ENCODE measurements around the gene FCGR3A.

FCGR3A gene

GRCh38 chr1:161499099-161500039, 50.2 kb downstream of the FCGR3A start:
- no peak for DNase-seq

GRCh38 chr1:161498646-161499045, 51.0 kb downstream of the FCGR3A start:
- no peak for DNase-seq

- no peak for DNase-seq
Measured at GRCh38 chr1:161497961-161498360, 51.7 kb downstream of the FCGR3A start.

GRCh38 chr1:161495490-161495889, 54.1 kb downstream of the FCGR3A start:
- no peak for DNase-seq

GRCh38 chr1:161494091-161494735, 55.4 kb downstream of the FCGR3A start:
- DNase-seq = no peak

GRCh38 chr1:161492827-161493226, 56.8 kb downstream of the FCGR3A start:
- DNase-seq = no peak

All from CD4-positive, alpha-beta T cell treated with Interleukin-12 subunit alpha and Interleukin-12 subunit beta, for 1 hour (primary cell).